Fibroblast of skin of left quadriceps (primary cell): Measurements from ENCODE around the gene C20orf141.
"Not testable (repeated sequence)": the region's sequence is repeated elsewhere in the genome, so short reads cannot be mapped to it uniquely, and the experiment has no call there.

Experiments
- DNase-seq, 2 experiments: peaks; one replicate each; pipeline ENCODE4 v3.0.0-alpha.2; 2013; ENCODE audit warnings: low read depth in 2 of 2

The C20orf141 gene

GRCh38 chr20:2820084-2820895 is 5.5 kb downstream of the C20orf141 start:
- DNase-seq, result peak in 1 of 2 experiments; percentile 44

GRCh38 chr20:2820896-2821869 is 6.4 kb downstream of the C20orf141 start:
- DNase-seq, result no peak

DNA sequence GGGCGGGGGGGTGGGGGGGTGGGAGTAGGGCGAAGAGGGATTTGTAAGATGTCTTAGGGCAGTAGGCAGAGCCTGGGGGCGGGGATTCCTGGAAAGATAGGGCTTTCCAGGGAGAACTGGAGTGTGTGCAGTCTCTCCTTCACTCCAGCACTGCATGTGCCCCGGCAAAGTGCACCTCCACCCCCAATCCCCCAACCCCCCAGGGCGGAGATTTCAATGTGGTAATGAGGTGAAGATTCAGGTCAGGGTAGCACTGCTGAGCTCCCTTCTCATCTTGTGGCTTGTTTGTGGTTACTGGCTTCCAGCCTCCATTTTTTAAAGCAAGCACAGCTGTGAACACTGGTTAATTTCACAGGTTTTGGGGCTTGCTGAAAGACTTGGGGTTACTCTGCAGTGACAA is 7.3 kb downstream of the C20orf141 start:
- DNase-seq, result peak in 1 of 2 experiments; percentile 40

DNA sequence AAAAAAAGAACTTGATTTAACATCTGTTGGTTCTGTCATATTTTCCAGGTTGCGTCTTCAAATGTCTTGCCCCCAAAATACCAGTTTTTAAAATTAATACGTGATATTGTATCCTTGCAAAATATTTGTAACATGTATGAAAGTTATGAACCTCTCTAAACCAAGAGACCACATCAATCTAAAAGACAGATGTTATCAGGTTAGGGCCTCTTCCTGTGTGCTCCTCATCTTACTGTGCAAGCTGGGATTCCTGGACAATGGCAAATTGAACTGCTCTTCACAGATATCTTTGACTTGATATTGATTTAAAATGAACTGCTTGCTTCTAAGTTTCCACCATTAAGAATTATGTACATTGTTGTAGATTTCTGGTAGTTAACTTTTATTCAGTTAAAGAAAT is 11.0 kb downstream of the C20orf141 start:
- DNase-seq, result no peak

GRCh38 chr20:2826655-2827054 is 11.9 kb downstream of the C20orf141 start:
- no peak for DNase-seq

DNA sequence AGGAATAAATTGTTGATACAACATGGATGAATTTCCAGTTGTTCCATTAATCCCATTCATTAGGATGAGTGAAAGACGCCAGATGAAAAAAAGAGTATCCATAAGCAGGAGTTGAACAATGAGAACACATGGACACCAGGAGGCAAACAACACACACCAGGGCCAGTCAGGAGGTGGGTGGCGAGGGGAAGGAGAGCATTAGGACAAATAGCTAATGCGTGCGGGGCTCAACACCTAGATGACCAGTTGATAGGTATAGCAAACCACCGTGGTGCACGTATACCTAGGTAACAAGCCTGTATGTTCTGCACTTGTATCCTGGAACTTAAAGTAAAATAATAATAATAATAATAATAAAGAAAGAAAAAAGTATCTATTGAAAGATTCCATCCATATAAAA is 14.6 kb downstream of the C20orf141 start:
- no peak for DNase-seq

- DNase-seq, result not testable (repeated sequence)
Measured at GRCh38 chr20:2831206-2831605, 16.4 kb downstream of the C20orf141 start.

GRCh38 chr20:2833761-2834160 is 19.0 kb downstream of the C20orf141 start:
- no peak for DNase-seq

DNA sequence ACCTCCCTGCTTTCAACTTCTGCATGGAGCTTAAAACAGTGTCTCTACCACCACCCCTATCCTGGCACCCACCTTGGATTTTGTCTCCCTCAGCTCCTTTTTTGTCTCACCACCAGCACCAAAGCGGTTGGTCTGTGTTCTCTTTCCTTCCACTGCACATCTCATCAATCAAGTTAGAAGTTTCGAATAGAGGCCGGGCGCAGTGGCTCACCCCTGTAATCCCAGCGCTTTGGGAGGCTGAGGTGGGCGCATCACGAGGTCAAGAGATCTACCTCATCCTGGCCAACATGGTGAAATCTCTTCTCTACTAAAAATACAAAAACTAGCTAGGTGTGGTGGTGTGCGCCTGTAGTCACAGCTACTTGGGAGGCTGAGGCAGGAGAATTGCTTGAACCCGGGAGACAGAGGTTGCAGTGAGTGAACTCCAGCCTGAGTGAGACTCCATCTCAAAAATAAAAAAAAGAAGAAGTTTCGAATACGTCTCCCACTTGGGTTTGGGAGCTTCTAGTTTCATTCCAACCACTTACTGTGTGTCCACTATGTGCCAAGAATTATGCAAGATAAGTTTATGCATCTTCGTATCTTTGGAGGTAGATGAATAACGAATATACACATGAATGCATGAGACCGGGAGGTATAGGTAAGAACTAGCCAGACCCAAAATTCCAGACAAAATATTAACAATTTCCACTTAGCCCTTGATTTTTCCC is 19.8 kb downstream of the C20orf141 start:
- DNase-seq, result no peak

GRCh38 chr20:2835331-2835796 is 20.6 kb downstream of the C20orf141 start:
- DNase-seq, result no peak

DNA sequence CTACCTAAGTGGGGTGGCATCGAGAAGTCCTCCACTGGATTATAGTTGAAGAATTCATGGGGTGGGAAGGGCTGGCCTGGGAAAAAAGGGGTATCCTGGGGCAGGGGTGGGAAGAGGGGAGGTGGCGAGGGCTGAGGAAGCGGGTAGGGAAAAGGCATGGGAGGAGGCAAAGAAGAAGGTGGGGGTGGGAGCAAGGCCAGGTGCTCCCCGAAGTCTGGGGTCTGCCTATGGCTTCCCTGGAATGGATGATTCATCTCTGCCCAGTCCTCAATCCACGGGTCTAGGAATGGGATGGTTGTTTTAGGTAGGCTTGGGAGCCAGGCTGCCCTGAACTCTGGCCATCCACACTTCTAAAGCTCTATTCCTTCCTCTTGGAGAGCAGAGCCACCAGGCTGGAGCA is 21.2 kb downstream of the C20orf141 start:
- DNase-seq, result no peak

DNA sequence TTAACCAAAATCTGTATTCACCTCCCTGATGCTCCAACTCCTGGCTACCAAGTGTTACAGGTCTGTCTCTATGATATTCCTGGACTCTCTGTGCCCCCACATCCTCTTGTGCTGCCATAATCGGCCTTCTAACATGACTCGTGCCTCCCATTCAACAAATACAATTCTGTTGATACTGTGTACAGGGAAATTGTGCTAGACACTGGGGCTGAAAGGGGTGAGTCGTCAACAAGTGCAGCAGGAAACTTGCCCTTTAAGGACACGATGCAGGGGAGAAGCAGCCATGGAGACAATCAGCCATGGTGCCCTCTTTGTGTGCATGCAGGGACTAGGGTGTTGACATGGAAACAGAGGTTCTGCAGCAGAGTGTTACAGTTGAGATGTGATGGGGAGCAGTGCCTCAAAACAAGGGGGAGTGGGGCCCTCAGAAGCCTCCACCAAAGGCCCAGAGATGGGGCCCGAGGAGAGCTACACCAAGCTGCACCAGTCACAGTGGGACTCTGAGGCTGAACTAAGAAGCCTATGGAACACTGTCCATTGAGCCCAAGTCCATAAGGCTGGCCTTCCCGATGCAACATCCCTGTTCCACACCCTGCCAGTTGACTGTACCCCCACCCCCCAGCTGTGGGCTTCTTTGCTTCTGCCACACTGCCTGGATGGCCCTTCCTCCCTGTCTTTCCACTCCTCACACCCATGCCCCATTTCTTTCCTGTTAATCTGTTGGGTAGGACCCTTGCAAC is 22.6 kb downstream of the C20orf141 start:
- DNase-seq, result no peak

DNA sequence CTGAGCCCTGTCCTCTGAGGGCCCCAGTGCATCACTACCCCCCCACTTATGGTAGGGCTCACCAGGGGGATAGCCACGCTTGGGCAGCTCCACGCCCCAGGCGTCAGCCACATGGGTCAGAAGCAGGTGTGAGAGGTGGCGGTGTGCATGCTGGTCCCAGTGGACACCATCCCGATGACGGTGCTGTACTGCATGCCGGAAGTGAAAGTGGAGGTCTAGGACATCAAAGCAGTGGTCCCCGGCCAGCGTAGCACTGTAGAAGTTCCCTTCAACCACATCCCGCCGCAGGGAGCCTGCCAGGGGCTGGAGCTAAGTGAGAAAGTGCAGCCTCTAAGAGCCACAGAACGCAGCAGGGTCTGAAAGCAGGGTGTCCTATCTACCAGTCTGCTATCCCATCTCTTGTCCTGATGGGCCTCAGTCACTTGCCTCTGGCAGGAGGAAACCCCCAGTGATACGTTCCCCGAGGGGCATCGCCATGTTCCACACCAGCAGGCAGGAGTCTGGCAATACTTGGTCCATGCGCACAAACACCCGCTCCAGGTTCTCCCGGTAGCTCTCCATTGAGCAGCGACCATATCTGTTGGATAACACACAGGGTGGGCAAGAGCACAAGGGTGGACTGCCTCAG is 23.5 kb downstream of the C20orf141 start:
- DNase-seq, result no peak

DNA sequence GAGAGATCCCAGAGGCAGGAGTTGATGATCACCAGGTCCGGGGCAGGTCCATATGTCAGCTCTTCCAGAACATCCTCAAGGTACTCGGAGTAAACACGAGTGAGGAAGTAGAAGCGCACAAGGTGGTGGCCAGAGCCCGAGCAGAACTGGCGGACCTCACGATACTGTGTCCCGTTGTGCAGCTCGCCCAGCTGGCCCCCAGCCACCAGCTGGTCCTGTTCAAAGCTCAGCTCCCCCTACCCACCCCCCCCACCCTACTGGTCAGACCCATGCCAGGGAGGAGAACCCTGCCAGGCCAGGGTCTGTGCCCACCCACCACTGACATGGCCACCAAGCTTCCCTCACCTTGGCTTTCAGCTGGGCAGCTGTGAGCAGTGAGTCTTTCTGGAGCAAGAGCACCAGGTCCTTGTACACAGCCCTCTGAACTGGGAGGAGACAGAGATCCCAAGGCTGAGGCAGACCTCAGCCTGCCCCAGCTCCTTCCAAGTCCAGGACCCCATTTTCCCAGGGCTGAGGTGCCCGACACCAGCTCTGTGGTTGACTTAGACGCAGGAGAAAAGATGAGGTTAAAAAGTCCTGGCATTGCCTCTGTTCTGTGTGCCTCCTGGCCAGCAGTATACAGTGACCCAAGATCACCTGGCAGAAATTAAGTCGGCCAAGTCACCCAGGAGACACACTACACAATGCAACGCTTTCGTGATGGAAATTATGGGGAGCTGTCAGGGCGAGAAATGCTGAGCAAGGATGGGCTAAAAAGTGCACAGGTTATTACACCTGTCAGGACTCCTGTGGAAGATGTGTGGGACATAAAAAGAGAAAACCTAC is 24.3 kb downstream of the C20orf141 start:
- no peak for DNase-seq

- no peak for DNase-seq
Measured at GRCh38 chr20:2839732-2840137, 24.9 kb downstream of the C20orf141 start.

- peak in 1 of 2 experiments; percentile 63 for DNase-seq
Measured at GRCh38 chr20:2840138-2840966, 25.6 kb downstream of the C20orf141 start, which contains the start of the genes PCED1A and VPS16. PCED1A (minus strand) TSS chr20:2840655; CDS start chr20:2839912, 743 bp downstream. VPS16 (plus strand) TSS chr20:2840745; CDS start chr20:2840775, 30 bp downstream.

GRCh38 chr20:2840967-2841531 is 26.3 kb downstream of the C20orf141 start:
- peak in 1 of 2 experiments; percentile 25 for DNase-seq

DNA sequence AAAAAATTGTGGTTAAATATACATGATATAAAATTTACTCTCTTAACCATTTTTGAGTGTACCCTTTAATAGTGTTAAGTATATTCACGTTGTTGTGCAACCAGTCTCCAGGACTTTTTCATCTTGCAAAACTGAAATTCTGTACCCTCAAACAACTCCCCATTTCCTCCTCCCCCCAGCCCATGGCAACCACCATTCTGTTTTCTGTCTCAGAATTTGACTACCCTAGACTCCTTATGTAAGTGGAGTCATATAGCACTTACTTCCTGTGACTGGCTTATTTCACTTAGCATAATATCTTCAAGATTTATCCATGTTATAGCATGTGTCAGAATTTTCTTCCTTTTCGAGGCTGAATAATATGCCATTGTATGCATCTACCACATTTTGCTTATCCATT is 30.8 kb downstream of the C20orf141 start:
- DNase-seq, result no peak
